PC-3 (cell line): ENCODE measurements around the gene ZBTB16. TPM values are rescaled to one million over a fixed set of nuclear protein-coding genes. Genes with fewer than 3 reads are reported as not detected.

Experiments used
- ATAC-seq: fragments of 200-7000 bp; cut with Tn5 transposase; 2 replicates; pipeline ENCODE4 v1.9.1; 2020; ENCODE audit warnings: mild to moderate bottlenecking, moderate library complexity
- BruUV-seq: library from RNA; stranded (reverse); fragments of 400-500 nt; replicated peaks from 2 replicates; lab custom pipeline; 2021; lab: Mats Ljungman, UMichigan
- CTCF ChIA-PET: fragments of 300-600 bp; sonication (Branson Sonifier 250); formaldehyde crosslinking; loops from one replicate; lab custom pipeline; 2022; ENCODE audit warnings: antibody characterized with exemption; lab: Charles Lee
- POLR2A ChIA-PET: fragments of 300-600 bp; sonication (Branson Sonifier 250); formaldehyde crosslinking; loops from one replicate; lab custom pipeline; 2022; ENCODE audit warnings: antibody characterized with exemption; ENCODE audit not compliant: unreplicated experiment; lab: Charles Lee
- DNase-seq: peaks from one replicate; pipeline ENCODE4 v3.0.0-alpha.2; 2015
- H2AFZ ChIP-seq: fragments of 300-600 bp; sonication (generic); 2 replicates; pipeline ENCODE4 v1.6.0; 2016; ENCODE audit warnings: antibody characterized with exemption, low read length
- H3F3A ChIP-seq: fragments of 300-600 bp; sonication (generic); one replicate; pipeline ENCODE4 v1.6.0; 2017; ENCODE audit warnings: antibody characterized with exemption, low read length, control low read depth, mild to moderate bottlenecking; ENCODE audit not compliant: unreplicated experiment
- H3K27ac ChIP-seq: fragments of 300-600 bp; sonication (generic); 2 replicates; pipeline ENCODE4 v1.5.1; 2016; ENCODE audit warnings: mild to moderate bottlenecking, low read length
- H3K27me3 ChIP-seq: fragments of 300-600 bp; sonication (generic); 2 replicates; pipeline ENCODE4 v1.6.1; 2016; ENCODE audit warnings: low read length, mixed read lengths
- H3K36me3 ChIP-seq: fragments of 300-600 bp; sonication (generic); 2 replicates; pipeline ENCODE4 v1.6.1; 2016; ENCODE audit warnings: low read depth, mixed run types, low read length, mixed read lengths
- H3K4me1 ChIP-seq: fragments of 300-600 bp; sonication (generic); 2 replicates; pipeline ENCODE4 v1.5.1; 2016; ENCODE audit warnings: low read length; ENCODE audit not compliant: insufficient read depth
- H3K4me2 ChIP-seq: fragments of 300-600 bp; sonication (generic); 2 replicates; pipeline ENCODE4 v1.6.0; 2016; ENCODE audit warnings: low read length
- H3K4me3 ChIP-seq: fragments of 300-600 bp; sonication (generic); 2 replicates; pipeline ENCODE4 v1.5.1; 2016; ENCODE audit warnings: mild to moderate bottlenecking, low read length, mixed read lengths
- H3K79me2 ChIP-seq: fragments of 300-600 bp; sonication (generic); 2 replicates; pipeline ENCODE4 v1.6.1; 2017; ENCODE audit warnings: low read length, mixed read lengths
- H3K9ac ChIP-seq: fragments of 300-600 bp; sonication (generic); 2 replicates; pipeline ENCODE4 v1.6.0; 2016; ENCODE audit warnings: mild to moderate bottlenecking, low read length
- H3K9me2 ChIP-seq: fragments of 300-600 bp; sonication (generic); replicated peaks from 2 replicates; pipeline ENCODE4 v1.6.1; 2016; ENCODE audit warnings: mixed run types, low read length, mixed read lengths
- H3K9me3 ChIP-seq: fragments of 300-600 bp; sonication (generic); 2 replicates; pipeline ENCODE4 v1.6.1; 2016; ENCODE audit warnings: low read length, mixed read lengths
- H4K20me1 ChIP-seq: fragments of 300-600 bp; sonication (generic); 2 replicates; pipeline ENCODE4 v1.6.1; 2016; ENCODE audit warnings: low read length, mixed read lengths
- CTCF ChIP-seq: fragments of 300-600 bp; sonication (generic); conservative IDR thresholded peaks from 2 replicates; pipeline ENCODE4 v1.5.1; 2017; ENCODE audit warnings: antibody characterized with exemption, low read depth, mild to moderate bottlenecking, low read length
- EZH2 ChIP-seq: fragments of 300-600 bp; sonication (generic); IDR thresholded peaks from one replicate; pipeline ENCODE4 v1.6.1; 2017; ENCODE audit warnings: antibody characterized with exemption, mild to moderate bottlenecking, low read length; ENCODE audit not compliant: unreplicated experiment
- EZH2phosphoT487 ChIP-seq: fragments of 300-600 bp; sonication (generic); IDR thresholded peaks from 2 replicates; pipeline ENCODE4 v1.6.1; 2018; ENCODE audit warnings: mild to moderate bottlenecking, antibody characterized with exemption, low read length, borderline replicate concordance
- intact Hi-C: fragments of 100-400 bp; cut with micrococcal nuclease; formaldehyde crosslinking; loops from 2 replicates; pipeline ENCODE4 v1.9.0; 2023
- total RNA-seq: library from RNA; depleted of rRNA; stranded (reverse); fragments of >200 nt; gene quantifications from 2 replicates; pipeline ENCODE4 v1.2.3, GENCODE V29; 2014

ZBTB16 gene
- total RNA-seq, 1 experiment from 2014 or later, result not detected

GRCh38 chr11:114148013-114148382, 88.5 kb downstream of the ZBTB16 start:
- no peaks in the 10 kb centered on the region for H3F3A ChIP-seq
- intact Hi-C loops, result no loop called here
- H2AFZ ChIP-seq, result no peak overlapping the region
- ChIA-PET CTCF (no interaction called here), POLR2A (no interaction called here)
- TF ChIP-seq EZH2 (no peak), CTCF (no peak), EZH2phosphoT487 (no peak)
- ATAC-seq, result no peak
- H3K27me3 ChIP-seq, result peaks cover 91% of the 10 kb centered on the region
- no peaks in the 10 kb centered on the region for H3K9me2 ChIP-seq
- H3K9me3 ChIP-seq, result no peaks in the 10 kb centered on the region
- H3K27ac ChIP-seq, result no peak overlapping the region
- BruUV-seq, result no TSS peak
- no peaks in the 10 kb centered on the region for H3K79me2 ChIP-seq
- no peak overlapping the region for H3K9ac ChIP-seq
- H3K4me2 ChIP-seq, result no peak overlapping the region
- H3K4me3 ChIP-seq, result no peak overlapping the region
- H3K36me3 ChIP-seq, result no peaks in the 10 kb centered on the region
- H4K20me1 ChIP-seq, result no peaks in the 10 kb centered on the region
- no peak for DNase-seq
- no peaks in the 10 kb centered on the region for H3K4me1 ChIP-seq

GRCh38 chr11:114149689-114150407, 90.3 kb downstream of the ZBTB16 start:
- ATAC-seq, result no peak
- Histone ChIP-seq H3K79me2 (no peaks in the 10 kb centered on the region), H3K4me3 (no peak overlapping the region), H3K27me3 (peaks cover 90% of the 10 kb centered on the region), H3K9ac (no peak overlapping the region), H3K4me1 (no peaks in the 10 kb centered on the region), H3K9me2 (no peaks in the 10 kb centered on the region), H2AFZ (no peak overlapping the region), H3F3A (no peaks in the 10 kb centered on the region), H3K36me3 (no peaks in the 10 kb centered on the region), H3K27ac (no peak overlapping the region), H4K20me1 (no peaks in the 10 kb centered on the region), H3K9me3 (no peaks in the 10 kb centered on the region), H3K4me2 (no peak overlapping the region)
- no peak for TF ChIP-seq EZH2phosphoT487
- TF ChIP-seq CTCF, result no peak
- no peak for TF ChIP-seq EZH2
- intact Hi-C loops, result no loop called here
- DNase-seq, result no peak
- ChIA-PET CTCF (no interaction called here), POLR2A (no interaction called here)
- BruUV-seq, result no TSS peak

GRCh38 chr11:114150671-114151070, 91.2 kb downstream of the ZBTB16 start:
- Histone ChIP-seq H3K79me2 (no peaks in the 10 kb centered on the region), H2AFZ (no peak overlapping the region), H3K9me2 (no peaks in the 10 kb centered on the region), H3K4me1 (no peaks in the 10 kb centered on the region), H3K27ac (no peak overlapping the region), H3K9me3 (no peaks in the 10 kb centered on the region), H3K4me3 (no peak overlapping the region), H4K20me1 (no peaks in the 10 kb centered on the region), H3K27me3 (peaks cover 90% of the 10 kb centered on the region), H3K4me2 (no peak overlapping the region), H3K9ac (no peak overlapping the region), H3F3A (no peaks in the 10 kb centered on the region), H3K36me3 (no peaks in the 10 kb centered on the region)
- intact Hi-C loops, result no loop called here
- no TSS peak for BruUV-seq
- ChIA-PET CTCF (no interaction called here), POLR2A (no interaction called here)
- ATAC-seq (no peak), DNase-seq (no peak)
- TF ChIP-seq EZH2, result no peak
- TF ChIP-seq CTCF, result no peak
- no peak for TF ChIP-seq EZH2phosphoT487
